GM18867 (cell line): ENCODE data around the gene PTPRR.

Source experiments
- ATAC-seq: cut with Tn5 transposase; IDR thresholded peaks from one replicate; pipeline ENCODE4 v1.9.1; 2021; ENCODE audit warnings: mild to moderate bottlenecking, moderate library complexity; ENCODE audit not compliant: unreplicated experiment

The PTPRR gene, protein sequence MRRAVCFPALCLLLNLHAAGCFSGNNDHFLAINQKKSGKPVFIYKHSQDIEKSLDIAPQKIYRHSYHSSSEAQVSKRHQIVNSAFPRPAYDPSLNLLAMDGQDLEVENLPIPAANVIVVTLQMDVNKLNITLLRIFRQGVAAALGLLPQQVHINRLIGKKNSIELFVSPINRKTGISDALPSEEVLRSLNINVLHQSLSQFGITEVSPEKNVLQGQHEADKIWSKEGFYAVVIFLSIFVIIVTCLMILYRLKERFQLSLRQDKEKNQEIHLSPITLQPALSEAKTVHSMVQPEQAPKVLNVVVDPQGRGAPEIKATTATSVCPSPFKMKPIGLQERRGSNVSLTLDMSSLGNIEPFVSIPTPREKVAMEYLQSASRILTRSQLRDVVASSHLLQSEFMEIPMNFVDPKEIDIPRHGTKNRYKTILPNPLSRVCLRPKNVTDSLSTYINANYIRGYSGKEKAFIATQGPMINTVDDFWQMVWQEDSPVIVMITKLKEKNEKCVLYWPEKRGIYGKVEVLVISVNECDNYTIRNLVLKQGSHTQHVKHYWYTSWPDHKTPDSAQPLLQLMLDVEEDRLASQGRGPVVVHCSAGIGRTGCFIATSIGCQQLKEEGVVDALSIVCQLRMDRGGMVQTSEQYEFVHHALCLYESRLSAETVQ

DNA sequence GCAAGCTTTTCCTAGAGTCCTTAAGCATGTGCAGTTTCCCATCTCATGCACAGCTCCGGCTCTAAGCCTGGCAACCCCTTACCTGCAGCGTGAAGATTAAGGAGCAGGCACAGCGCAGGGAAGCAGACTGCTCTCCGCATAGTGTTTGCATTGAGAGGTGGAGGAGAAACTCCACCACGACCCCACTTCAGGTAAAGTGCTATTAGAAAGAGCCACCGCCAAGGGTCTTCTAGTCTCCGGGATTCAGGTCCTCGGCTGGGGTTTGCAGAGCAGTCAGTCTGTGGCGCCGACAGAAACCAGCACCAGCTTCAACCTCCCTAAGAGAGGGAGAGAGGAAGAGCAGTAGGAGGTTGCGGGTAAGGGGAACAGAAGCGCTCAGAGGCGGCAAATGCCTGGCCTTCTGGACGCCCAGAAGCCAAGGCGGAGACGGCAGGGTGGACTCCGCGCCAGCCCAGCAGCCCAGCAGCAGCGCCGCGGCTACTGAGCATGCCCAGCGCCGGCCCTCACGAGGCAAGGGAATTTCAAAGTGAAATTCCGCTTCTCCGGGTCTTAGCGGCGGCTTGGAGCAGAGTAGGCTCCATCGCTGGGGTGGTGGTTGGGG is at the start of gene PTPRR:
PTPRR (minus strand) TSS at position 488 of the 601 bp plus-strand sequence; CDS start at position 140, 348 bp downstream.
- no peak for ATAC-seq

DNA sequence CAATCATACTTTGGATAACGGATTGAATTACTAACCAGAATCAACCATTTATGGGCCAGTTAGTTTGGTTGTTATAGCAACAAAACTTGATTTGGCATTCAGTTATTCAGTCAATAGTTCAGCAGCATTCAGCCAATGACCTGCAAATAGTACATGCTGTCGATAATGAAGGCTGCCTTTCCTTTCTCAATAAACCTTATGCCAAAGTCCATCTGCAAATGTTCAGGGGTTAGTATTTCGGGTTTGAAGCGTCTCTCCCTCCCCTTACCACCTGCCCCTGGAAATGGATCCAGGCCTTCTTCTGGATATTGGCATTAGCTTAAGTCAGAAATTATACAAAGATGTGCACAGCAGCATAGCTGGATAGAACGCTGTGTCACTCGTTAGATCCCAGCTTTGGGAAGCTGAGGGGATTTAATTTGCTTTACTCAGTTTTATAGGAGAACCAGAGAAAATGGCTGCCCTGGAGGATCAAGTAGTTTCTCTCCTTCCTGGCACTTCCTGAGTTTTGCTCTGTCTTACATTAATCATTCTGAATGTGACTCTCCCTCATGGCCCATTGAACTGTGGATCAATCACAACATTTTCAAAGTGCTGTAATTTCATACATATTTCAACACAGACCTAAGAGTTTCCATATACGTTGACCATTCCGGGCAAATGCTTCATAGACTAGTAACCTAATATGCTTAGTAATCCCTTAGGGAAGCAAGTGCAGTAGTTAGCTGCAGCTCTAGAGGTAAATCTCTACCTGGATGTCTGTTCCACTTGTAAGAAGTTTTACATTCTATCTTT is 46.7 kb upstream of the PTPRR start:
- ATAC-seq = no peak

DNA sequence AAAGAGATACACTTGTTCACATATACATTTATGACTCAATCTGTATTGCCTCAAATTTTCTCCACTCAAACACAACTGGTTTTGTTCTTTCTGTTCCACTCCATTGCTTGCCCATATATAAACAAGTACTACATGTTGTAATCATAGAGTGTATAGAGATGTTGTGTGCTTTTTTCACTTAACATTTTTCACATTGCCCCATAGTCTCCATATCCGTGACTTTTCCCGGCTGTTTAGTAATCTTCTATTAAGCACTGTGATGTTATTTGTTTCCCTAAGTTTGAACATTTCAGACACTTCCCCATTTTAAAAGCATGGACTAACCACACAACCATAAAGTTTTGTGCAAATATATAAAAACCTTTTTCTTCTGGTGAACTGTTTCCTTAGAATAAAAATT is 45.5 kb upstream of the PTPRR start:
- no peak for ATAC-seq

DNA sequence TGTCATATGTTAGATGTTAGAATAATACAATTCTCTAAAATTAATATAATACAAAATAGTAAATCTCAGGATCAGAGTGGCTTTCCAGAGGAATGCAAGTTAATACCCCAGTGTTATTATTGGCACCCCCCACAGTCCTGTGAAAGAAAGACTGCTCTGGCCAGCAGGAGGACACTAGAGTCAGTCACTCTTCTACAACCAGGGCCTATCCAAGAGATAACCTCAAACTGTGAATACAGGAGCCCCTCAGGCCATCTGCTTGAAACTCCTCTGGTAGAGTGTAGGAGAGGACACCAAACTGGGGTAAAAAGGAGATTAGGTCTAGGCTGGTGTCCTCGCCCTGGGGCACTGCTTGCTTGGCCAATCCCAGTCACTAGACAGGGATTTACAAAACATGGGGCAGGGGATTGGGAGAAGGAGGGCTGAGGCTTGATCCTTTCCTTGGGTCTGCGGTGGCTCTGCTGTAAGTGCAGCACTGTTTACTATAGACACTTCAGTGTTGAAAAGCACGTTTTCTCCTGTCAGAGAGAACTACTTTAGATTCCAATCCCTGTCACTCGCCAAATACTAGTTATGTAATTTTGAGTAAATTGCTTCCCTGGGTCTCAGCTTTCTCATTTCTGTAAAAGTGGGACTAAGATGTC is 44.5 kb upstream of the PTPRR start:
- ATAC-seq = no peak

DNA sequence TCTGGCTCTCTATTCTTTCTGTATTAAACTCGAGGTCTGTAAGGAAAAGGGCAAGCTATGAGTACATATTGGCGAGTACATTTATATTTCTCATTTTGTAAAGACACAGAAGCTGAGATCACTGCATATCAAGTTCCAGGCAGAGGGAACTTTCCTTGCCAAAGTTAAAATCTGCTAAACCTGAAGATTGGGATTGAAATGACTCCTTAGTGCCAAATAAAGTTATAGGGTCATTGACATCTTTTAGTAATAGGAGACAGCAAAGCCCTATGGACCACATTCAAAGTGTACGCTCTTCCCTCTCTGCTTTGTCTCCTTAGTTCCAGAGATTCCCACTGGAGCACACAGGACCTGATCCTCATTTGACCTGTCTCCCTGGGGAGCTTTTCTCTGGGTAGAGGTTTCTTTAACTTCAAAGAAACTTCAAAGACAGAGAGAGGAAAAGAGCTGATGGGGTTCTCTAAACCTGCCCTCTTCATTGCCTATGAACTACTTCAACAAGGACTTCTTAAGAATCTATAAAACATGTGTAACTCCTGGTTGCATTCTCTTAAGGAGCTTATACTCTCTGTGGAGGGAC is 42.6 kb upstream of the PTPRR start:
- no peak for ATAC-seq

DNA sequence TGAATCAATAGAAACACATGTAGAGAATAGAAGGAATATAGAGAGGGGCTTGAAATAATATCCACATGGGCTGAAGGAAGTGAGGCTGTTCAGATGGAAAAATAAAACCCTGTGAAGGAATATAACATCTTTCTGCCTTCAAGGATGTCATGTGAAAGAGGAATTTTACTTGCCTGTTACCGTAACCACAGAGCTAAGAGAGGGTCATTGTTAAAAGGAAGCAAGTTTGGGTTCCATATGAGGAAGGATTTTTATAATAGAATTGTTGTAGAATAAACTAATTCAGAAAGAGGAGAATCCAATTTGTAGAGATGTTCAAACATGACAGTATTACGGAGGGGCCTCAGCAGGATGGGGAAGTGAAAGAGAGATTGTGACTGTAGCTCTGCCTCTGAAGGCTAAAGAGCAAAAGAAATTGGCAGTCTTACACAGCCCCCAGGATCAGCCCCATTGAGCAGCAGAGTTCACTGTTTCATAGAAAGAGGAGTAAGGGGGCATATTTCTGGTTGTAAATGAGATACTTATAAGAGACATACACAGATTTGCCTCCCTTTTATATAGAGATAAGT is 41.8 kb upstream of the PTPRR start:
- peak; percentile 71 for ATAC-seq

DNA sequence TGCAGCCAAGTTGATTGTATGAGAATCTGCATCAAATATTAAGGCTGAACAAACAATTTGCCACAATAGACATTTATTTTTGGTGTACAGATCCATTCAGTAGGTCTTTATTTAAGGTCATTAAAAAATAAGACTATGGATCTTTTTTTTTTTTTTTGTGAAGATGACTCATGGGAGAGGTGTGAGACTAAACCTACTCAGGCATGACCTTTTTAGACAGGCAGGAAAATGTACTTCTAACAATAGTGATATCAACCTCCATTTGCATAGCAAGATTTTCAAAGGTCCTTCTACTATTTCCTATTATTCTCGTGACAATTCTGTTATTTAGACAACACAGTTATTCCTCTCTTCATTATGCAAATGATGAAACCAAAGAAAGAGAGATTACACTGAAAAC is 39.9 kb upstream of the PTPRR start:
- ATAC-seq = no peak

DNA sequence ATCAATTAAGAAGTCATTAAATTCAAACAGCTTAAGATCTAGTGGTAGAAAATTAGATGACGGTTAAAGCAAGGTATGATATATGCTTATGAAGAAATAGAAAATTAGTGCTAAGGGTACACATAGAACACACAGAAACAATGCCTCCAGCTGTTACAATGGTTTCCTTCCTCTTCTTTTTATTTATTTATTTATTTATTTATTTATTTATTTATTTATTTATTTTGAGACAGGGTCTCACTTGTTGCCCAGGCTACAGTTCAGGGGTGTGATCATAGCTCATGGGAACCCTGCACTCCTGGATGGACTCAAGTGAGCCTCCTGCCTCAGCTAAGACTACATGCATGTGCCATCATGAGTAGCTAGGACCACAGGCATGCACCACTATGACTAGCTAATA is 34.9 kb upstream of the PTPRR start:
- no peak for ATAC-seq

DNA sequence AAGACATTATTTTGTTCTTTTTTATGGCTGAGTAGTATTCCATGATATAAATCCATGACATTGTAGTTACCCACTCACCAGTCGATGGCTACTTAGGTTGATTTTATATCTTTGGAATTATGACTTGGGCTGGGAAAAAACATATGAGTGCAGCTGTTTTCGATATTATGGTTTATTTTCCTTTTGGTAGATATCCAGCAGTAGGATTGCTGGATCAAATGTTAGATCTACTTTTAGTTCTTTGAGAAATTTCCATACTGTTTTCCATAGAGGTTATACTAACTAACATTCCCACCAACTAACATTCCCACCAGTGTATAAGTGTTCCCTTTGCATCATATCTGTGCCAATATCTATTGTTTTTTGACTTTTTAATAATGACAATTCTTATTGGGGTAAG is 29.9 kb upstream of the PTPRR start:
- no peak for ATAC-seq

DNA sequence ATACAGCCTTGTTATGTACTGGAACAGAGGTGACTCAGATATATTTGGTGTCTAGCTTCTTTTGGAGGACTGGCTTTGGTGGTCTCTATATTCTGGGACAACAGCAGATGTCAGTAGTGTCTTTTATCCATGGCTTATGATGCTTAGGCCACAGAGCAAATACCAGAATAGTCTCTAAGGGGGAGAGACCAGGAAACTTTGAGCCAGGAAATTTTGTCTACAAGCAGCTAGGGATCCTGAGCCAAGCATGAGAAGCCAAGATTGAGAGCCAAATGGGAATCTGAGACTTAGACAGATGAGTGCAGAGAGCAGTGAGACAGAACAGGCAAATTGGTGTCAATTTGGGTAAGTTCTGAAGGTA is 28.4 kb upstream of the PTPRR start:
- ATAC-seq = no peak

DNA sequence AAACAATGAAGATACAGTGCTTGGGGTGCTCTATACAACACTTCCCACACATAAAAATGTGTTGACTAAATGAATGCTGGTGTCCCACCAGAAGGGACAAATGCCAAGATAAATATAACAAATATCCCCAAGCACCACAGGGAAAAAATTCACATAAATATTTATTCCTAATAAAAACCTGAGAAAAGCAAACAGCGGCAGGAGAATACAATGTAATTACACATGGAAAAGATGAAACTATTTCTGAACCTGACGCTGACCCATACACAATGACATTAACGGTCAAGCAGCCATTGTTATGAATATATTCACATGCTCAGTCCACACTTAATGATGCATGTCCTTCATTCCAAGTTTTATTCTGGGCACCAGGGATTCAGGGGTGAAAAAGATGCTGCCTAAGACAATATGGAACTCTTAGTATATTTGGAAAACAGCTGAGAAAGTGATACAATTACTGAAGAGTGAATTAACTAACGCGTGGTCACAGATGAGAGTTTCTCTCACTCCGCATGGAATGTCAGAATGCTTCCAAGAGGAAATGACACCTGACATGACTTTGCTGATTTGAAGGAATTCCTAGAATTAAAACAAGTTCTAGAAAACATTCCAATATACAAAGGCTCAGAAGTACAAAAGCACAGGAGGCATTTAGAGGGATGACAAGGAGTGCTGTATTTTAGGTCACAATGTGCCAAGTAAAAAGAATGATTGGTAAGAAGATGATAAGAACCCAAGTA is 27.9 kb upstream of the PTPRR start:
- ATAC-seq = no peak

DNA sequence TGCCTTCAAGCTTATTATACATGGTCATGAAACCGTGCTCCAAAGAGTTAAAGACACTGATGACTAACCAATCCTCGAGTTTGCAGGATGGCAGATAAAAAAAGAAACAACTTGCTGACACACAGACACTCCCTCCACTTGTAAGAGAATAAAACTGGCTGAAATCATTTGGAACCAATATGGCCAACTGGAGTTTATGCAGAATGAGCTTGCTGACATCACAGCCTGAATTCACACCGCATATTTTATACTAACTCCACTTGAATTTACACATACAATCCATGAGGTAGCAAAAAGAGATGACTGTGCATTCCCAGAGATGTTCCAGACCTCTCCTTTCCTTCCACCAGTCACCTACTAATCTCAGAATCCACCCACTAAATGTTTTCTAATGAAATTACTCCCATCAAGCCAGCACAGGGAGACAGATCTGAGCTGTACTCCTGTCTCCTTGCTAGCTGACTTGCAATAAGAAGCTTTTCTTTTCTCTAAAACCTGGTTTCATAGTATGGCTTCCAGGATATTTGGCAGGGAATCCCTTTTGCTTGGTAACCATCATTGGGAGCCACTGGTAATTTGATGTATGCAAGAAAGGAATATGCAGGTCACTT is 15.8 kb upstream of the PTPRR start:
- ATAC-seq = no peak

DNA sequence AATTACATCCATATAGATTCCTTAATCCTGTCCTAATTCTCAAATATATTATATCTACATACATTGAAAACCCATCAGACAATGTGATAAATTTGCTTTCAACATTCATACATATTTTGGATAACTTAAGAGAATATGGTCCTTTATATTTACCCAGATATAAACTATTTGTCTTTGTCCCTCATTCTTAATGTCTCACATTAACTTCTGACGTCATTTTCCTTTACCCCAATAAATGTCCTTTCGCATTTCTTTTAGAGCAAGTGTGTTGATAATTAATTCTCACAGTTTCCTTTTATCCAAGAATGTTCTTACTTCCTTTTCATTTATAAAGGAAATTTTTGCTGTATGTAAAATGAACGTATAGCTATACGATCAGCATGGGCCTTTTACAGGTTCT is 12.6 kb upstream of the PTPRR start:
- ATAC-seq = no peak

DNA sequence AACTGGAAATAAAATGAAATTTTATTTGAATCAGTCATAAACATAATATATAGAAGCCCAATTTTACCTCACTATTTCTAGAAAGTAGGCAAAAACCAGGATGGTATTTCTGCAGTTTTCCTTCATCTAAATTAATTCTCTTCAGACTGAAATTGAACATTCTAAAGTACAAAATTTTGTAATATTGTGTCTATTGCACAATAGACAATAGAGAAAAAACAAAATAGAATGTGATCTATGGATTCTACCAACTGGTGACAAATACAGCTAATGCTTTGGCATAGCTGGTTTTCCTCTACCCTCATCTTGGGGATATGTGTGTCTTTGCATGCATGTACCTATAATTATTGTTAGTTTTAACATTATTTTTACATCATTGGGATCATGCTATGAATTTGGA is 8.5 kb upstream of the PTPRR start:
- no peak for ATAC-seq

DNA sequence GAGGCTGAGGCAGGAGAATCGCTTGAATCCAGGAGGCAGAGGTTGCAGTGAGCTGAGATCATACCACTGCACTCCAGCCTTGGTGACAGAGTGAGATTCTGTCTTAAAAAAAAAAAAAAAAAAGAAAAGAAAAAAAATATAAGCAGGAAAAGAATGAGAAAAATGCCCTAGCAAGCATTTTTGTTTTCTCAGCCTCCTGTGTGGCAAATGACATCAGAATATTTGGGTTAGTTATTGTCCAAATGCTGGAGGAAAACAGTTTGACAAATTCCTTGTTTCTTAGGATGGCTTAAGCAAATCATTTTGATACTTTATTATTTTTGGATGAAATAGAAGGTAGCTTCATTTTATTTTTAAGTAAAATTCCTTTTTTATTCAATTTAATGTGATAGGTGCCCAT is 7.5 kb upstream of the PTPRR start:
- no peak for ATAC-seq

DNA sequence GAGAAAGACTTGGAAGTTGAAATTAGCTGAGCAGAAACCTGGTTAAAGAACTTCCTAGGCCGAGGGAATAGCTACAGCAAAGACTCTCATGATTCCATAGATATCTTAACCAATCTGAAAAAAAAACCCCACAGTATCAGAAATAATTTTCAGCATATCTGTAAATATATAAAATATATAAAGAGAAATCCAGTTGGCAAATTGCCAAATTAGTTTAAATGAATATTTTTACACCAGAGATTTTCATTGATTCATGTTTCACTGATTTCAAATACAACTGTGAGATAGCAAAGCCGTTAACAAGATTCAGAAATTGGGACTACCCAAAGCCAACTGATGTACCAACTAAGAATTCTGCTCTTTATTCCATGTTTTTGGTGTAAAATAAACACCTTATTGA is 6.8 kb upstream of the PTPRR start:
- no peak for ATAC-seq

DNA sequence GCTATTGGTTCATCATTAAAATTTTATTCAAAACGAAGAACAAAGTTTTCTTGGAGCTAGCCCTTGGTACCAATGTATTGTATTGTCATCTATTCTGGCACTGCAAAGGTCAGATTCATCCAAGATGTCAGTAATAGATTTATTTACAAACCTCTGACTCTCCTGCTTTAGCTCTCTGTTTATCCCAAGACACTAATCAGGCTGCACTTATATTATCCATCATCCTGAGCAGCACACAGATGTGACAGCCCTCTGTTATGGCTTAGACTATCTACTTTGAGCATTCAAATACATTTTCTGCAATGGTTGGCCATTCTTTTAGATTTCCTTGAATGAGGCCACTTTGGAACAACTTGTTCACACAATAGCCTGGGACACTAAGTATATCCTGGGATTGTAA is 5.0 kb upstream of the PTPRR start:
- ATAC-seq = no peak

DNA sequence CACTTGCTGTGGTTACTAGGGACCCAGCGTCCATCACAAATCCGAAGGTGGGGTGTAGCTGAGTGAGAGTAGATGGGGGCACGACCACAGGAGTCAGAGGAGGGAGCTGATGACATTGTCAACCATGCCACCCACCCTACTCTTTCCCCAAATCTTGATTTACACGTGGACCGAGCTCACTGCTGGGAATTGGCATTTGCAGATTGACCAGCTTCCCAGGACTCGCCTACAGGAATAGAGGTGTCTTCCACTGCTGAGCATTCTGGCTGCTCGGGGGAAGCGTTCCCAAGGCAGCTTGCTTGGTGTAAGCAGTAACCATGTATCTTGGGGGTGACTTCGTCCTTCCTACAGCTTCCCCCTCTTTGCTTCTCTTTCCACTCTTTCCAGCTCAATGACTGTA is 353 bp upstream of the PTPRR start:
- no peak for ATAC-seq

DNA sequence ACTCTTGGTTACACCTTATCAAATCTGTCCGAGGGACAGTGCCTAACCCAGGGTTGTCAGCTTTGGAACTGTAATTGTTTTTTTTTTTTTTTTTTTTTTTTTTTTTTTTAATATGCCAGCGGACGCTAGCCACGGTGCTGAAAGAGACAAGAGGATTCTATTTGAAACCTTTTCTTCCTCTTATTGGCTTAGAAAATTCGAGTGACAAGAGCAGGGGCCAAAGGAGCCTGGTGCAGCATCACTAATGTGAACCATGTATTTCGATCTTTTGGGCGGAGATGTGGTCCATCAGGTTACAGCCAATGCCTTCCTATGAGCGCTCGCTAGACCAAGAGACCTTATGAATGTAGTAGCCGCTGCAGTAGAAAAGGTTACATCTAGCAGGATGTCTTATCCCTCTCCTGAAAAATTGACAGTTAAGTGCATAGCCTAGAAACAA is 922 bp downstream of the PTPRR start:
- ATAC-seq = no peak
